ENCODE data around the gene KCNJ15. TPM values are rescaled to one million over a fixed set of nuclear protein-coding genes. Genes with fewer than 3 reads are reported as not detected.

KCNJ15 gene
- total and polyA plus RNA-seq, 2 experiments from 2014 or later = not detected

GRCh38 chr21:38221594-38221993, 35.2 kb upstream of the KCNJ15 start:
- TF ChIP-seq CREB1 (CRISPR knock-in tag; IDR thresholded peaks at IDR 0.05; ENCODE audit: low read depth) = no peak
- TF ChIP-seq ETS1 (IDR thresholded peaks at IDR 0.05) = no peak
- Mint-ChIP-seq H3K27me3 (ENCODE audit: insufficient read depth, low read depth, poor library complexity) (peaks cover 8% of the 10 kb centered on the region), H3K27ac (no peak overlapping the region), H3K4me1 (no peaks in the 10 kb centered on the region), H3K4me3 (no peak overlapping the region), H3K36me3 (ENCODE audit: low read depth) (peaks cover 57% of the 10 kb centered on the region), H3K9me3 (peaks cover 72% of the 10 kb centered on the region)
- Histone ChIP-seq H4K20me1 (replicated peaks; ENCODE audit: insufficient read depth) (no peaks in the 10 kb centered on the region), H3K4me1 (ENCODE audit: insufficient read depth) (no peaks in the 10 kb centered on the region), H3K9me2 (ENCODE audit: insufficient read depth) (peaks cover 3% of the 10 kb centered on the region; the same call in 1 of the 2 replicates), H3K27ac (ENCODE audit: low read depth) (no peak overlapping the region), H3K4me2 (no peak overlapping the region), H3K4me3 (no peak overlapping the region), H3K36me3 (ENCODE audit: insufficient read depth) (peaks cover 16% of the 10 kb centered on the region), H3F3A (replicated peaks; ENCODE audit: low read depth) (no peaks in the 10 kb centered on the region), H3K27me3 (ENCODE audit: insufficient read depth) (no peaks in the 10 kb centered on the region), H2AFZ (no peak overlapping the region), H3K79me2 (replicated peaks; ENCODE audit: insufficient read depth) (no peaks in the 10 kb centered on the region)
- DNase-seq (ENCODE audit: low spot score) (no peak), ATAC-seq (no peak)

- Mint-ChIP-seq H3K27me3 (ENCODE audit: insufficient read depth, low read depth, poor library complexity) (peaks cover 12% of the 10 kb centered on the region), H3K4me1 (peaks cover 9% of the 10 kb centered on the region; the same call in 2 of the 3 replicates), H3K36me3 (ENCODE audit: low read depth) (peaks cover 79% of the 10 kb centered on the region), H3K9me3 (peaks cover 95% of the 10 kb centered on the region), H3K4me3 (no peak overlapping the region), H3K27ac (no peak overlapping the region)
- H3K36me3 ChIP-seq (ENCODE audit: insufficient read depth) = peaks cover 16% of the 10 kb centered on the region
- H3K4me1 ChIP-seq (ENCODE audit: insufficient read depth) = no peaks in the 10 kb centered on the region
- no peak overlapping the region for H3K4me3 ChIP-seq
- H3K79me2 ChIP-seq (replicated peaks; ENCODE audit: insufficient read depth) = no peaks in the 10 kb centered on the region
- no peaks in the 10 kb centered on the region for H3K27me3 ChIP-seq (ENCODE audit: insufficient read depth)
- TF ChIP-seq CTCF (conservative IDR thresholded peaks at IDR 0.05; ENCODE audit: low read depth in 2 of 2) = no peak
- TF ChIP-seq CREB1 (CRISPR knock-in tag; IDR thresholded peaks at IDR 0.05; ENCODE audit: low read depth) = no peak
- no peaks in the 10 kb centered on the region for H4K20me1 ChIP-seq (replicated peaks; ENCODE audit: insufficient read depth)
- DNase-seq (ENCODE audit: low spot score) (peak; percentile 60), ATAC-seq (no peak)
- no peak overlapping the region for H3K27ac ChIP-seq (ENCODE audit: low read depth)
- H2AFZ ChIP-seq = no peak overlapping the region
- H3F3A ChIP-seq (replicated peaks; ENCODE audit: low read depth) = no peaks in the 10 kb centered on the region
- peaks cover 3% of the 10 kb centered on the region for H3K9me2 ChIP-seq (ENCODE audit: insufficient read depth)
- no peak overlapping the region for H3K4me2 ChIP-seq
Observed at GRCh38 chr21:38223893-38224540, 32.8 kb upstream of the KCNJ15 start.

- H3K4me2 ChIP-seq = no peak overlapping the region; the same call in 1 of the 2 replicates
- no peak overlapping the region for H3K27ac Mint-ChIP-seq
- peaks cover 84% of the 10 kb centered on the region for H3K36me3 Mint-ChIP-seq (ENCODE audit: low read depth)
- ATAC-seq (no peak), DNase-seq (ENCODE audit: low spot score) (no peak)
- H3K4me1 ChIP-seq (ENCODE audit: insufficient read depth) = no peaks in the 10 kb centered on the region
- peak overlapping the region; percentile 63; the same call in 1 of the 2 replicates for H2AFZ ChIP-seq
- H3K9me3 Mint-ChIP-seq = peaks cover 97% of the 10 kb centered on the region
- no peaks in the 10 kb centered on the region for H3K27me3 ChIP-seq (ENCODE audit: insufficient read depth)
- no peaks in the 10 kb centered on the region for H3F3A ChIP-seq (replicated peaks; ENCODE audit: low read depth)
- H3K27ac ChIP-seq (ENCODE audit: low read depth) = 0 out of 2 replicates have a peak overlapping the region, but pooled peaks have one; percentile 46
- H3K9me2 ChIP-seq (ENCODE audit: insufficient read depth) = peaks cover 2% of the 10 kb centered on the region; the same call in 1 of the 2 replicates
- H3K36me3 ChIP-seq (ENCODE audit: insufficient read depth) = peaks cover 26% of the 10 kb centered on the region
- H3K4me3 ChIP-seq = no peak overlapping the region
- peaks cover 17% of the 10 kb centered on the region for H3K27me3 Mint-ChIP-seq (ENCODE audit: insufficient read depth, low read depth, poor library complexity)
- H4K20me1 ChIP-seq (replicated peaks; ENCODE audit: insufficient read depth) = no peaks in the 10 kb centered on the region
- H3K79me2 ChIP-seq (replicated peaks; ENCODE audit: insufficient read depth) = no peaks in the 10 kb centered on the region
- H3K4me1 Mint-ChIP-seq = peaks cover 9% of the 10 kb centered on the region; the same call in 2 of the 3 replicates
- H3K4me3 Mint-ChIP-seq = no peak overlapping the region
- TF ChIP-seq POLR2AphosphoS5 (IDR thresholded peaks at IDR 0.05; ENCODE audit: low read depth) (no peak), NANOG (IDR thresholded peaks at IDR 0.05; ENCODE audit: borderline replicate concordance) (no peak), ZNF331 (CRISPR knock-in tag; IDR thresholded peaks at IDR 0.05; ENCODE audit: low read depth) (no peak), ZNF462 (CRISPR knock-in tag; IDR thresholded peaks at IDR 0.05) (no peak)
Observed at GRCh38 chr21:38227401-38227800, 29.4 kb upstream of the KCNJ15 start.

All from GM23338 (cell line).